GM12878 (cell line): Measurements from ENCODE around the gene IRF6. TPM values are rescaled to one million over a fixed set of nuclear protein-coding genes. Genes with fewer than 3 reads are reported as not detected.

Experiments used
- ATAC-seq: fragments of 200-7000 bp; cut with Tn5 transposase; 3 replicates; pipeline ENCODE4 v1.9.1; 2020; ENCODE audit warnings: mild to moderate bottlenecking, moderate library complexity
- BruUV-seq: library from RNA; stranded (reverse); fragments of 400-500 nt; replicated peaks from 2 replicates; lab custom pipeline; 2021; lab: Mats Ljungman, UMichigan
- CTCF ChIA-PET: fragments of 300-600 bp; sonication (Branson Sonifier 250); formaldehyde crosslinking; extraction: SDS; loops from one replicate; lab custom pipeline; 2021; ENCODE audit warnings: inconsistent platforms; lab: Yijun Ruan, JAX
- POLR2A ChIA-PET: fragments of 350-600 bp; formaldehyde crosslinking; extraction: SDS; loops from one replicate; lab custom pipeline; 2021; ENCODE audit warnings: inconsistent platforms; lab: Charles Lee
- RAD21 ChIA-PET: fragments of 300-600 bp; sonication (Branson Sonifier 250); formaldehyde crosslinking; loops from one replicate; lab custom pipeline; 2023; ENCODE audit warnings: antibody characterized with exemption; ENCODE audit not compliant: unreplicated experiment; lab: Charles Lee
- SMC1A ChIA-PET: fragments of 300-600 bp; sonication (Branson Sonifier 250); formaldehyde crosslinking; loops from one replicate; lab custom pipeline; 2023; ENCODE audit not compliant: unreplicated experiment, uncharacterized antibody; lab: Charles Lee
- DNase-seq: peaks from one replicate; pipeline ENCODE4 v3.0.0-alpha.2; 2011; ENCODE audit warnings: low read depth, low spot score
- FAIRE-seq: peaks from 3 replicates; lab custom pipeline; 2011; peaks lifted over from hg19 to GRCh38; lab: Jason Lieb, UNC
- H2AFZ ChIP-seq: 2 replicates; pipeline ENCODE4 v1.6.0; 2011; ENCODE audit warnings: low read depth, low read length, control low read depth; ENCODE audit not compliant: control insufficient read depth
- H3K27ac ChIP-seq: 2 replicates; pipeline ENCODE4 v1.5.1; 2011; ENCODE audit warnings: control low read depth; ENCODE audit not compliant: control insufficient read depth, insufficient read depth
- H3K27me3 ChIP-seq, 2 experiments: replicated peaks in 1 of 2; 2 replicates each; pipeline versions ENCODE4 v1.6.0 to v1.6.1; 2011; ENCODE audit warnings: low read length in 1 of 2; ENCODE audit not compliant: control insufficient read depth in 2 of 2, insufficient read depth in 2 of 2
- H3K36me3 ChIP-seq, 2 experiments: 2 replicates each; pipeline ENCODE4 v1.5.1; 2011; ENCODE audit warnings: low read length in 1 of 2; ENCODE audit not compliant: control insufficient read depth in 2 of 2, insufficient read depth in 2 of 2
- H3K4me1 ChIP-seq: 2 replicates; pipeline ENCODE4 v1.6.1; 2011; ENCODE audit warnings: mild to moderate bottlenecking, low read length, moderate library complexity, mixed read lengths; ENCODE audit not compliant: control insufficient read depth, insufficient read depth
- H3K4me2 ChIP-seq: 2 replicates; pipeline ENCODE4 v1.6.0; 2011; ENCODE audit warnings: control low read depth; ENCODE audit not compliant: control insufficient read depth, insufficient read depth
- H3K4me3 ChIP-seq: fragments of 200-600 bp; sonication (generic); 2 replicates; pipeline ENCODE4 v1.5.1; 2016
- H3K79me2 ChIP-seq: 2 replicates; pipeline ENCODE4 v1.6.0; 2011; ENCODE audit warnings: low read length; ENCODE audit not compliant: control insufficient read depth, insufficient read depth
- H3K9ac ChIP-seq: 2 replicates; pipeline ENCODE4 v1.8.0; 2011; ENCODE audit warnings: low read length, control low read depth, mixed read lengths; ENCODE audit not compliant: control insufficient read depth, insufficient read depth
- H3K9me3 ChIP-seq: replicated peaks from 3 replicates; pipeline ENCODE4 v1.5.1; 2011; ENCODE audit warnings: mild to moderate bottlenecking, low read length; ENCODE audit not compliant: control insufficient read depth, insufficient read depth
- H4K20me1 ChIP-seq: 2 replicates; pipeline ENCODE4 v1.6.0; 2011; ENCODE audit not compliant: control insufficient read depth, insufficient read depth
- BCL3 ChIP-seq: IDR thresholded peaks from 2 replicates; pipeline ENCODE4 v1.6.1; 2011; ENCODE audit warnings: borderline replicate concordance, low read depth, mild to moderate bottlenecking, moderate library complexity, low read length; ENCODE audit not compliant: insufficient read depth, poor library complexity, severe bottlenecking
- FOXM1 ChIP-seq: IDR thresholded peaks from 2 replicates; pipeline ENCODE4 v1.6.1; 2012; ENCODE audit warnings: low read depth, mild to moderate bottlenecking, inconsistent platforms, low read length, moderate library complexity
- IRF5 ChIP-seq: fragments of 450-650 bp; IDR thresholded peaks from 2 replicates; pipeline ENCODE4 v1.6.1; 2017; ENCODE audit warnings: borderline replicate concordance
- JUND ChIP-seq: IDR thresholded peaks from 2 replicates; pipeline ENCODE4 v1.6.1; 2012; ENCODE audit warnings: low read depth, mild to moderate bottlenecking, low read length, improper control_type of control experiment, moderate library complexity
- POLR2AphosphoS5 ChIP-seq: IDR thresholded peaks from 2 replicates; pipeline ENCODE4 v1.6.1; 2011; ENCODE audit warnings: mild to moderate bottlenecking, low read length, inconsistent platforms
- SREBF1 ChIP-seq: IDR thresholded peaks from 2 replicates; pipeline ENCODE4 v1.6.1; 2012; ENCODE audit warnings: mild to moderate bottlenecking, low read length
- SREBF2 ChIP-seq: IDR thresholded peaks from 2 replicates; pipeline ENCODE4 v1.6.1; 2012; ENCODE audit warnings: mild to moderate bottlenecking, low read length
- SUPT20H ChIP-seq: IDR thresholded peaks from 2 replicates; pipeline ENCODE4 v1.6.1; 2011; ENCODE audit warnings: low read depth, mild to moderate bottlenecking, low read length, moderate library complexity, borderline replicate concordance; ENCODE audit not compliant: control insufficient read depth
- TCF7 ChIP-seq: IDR thresholded peaks from 2 replicates; pipeline ENCODE4 v1.6.1; 2014; ENCODE audit warnings: antibody characterized with exemption, borderline replicate concordance
- ZBTB4 ChIP-seq: fragments of 450-650 bp; formaldehyde crosslinking; IDR thresholded peaks from 2 replicates; pipeline ENCODE4 v1.4.0; 2022; ENCODE audit warnings: mild to moderate bottlenecking, moderate library complexity
- WGBS: methylation state at CpG from one replicate; pipeline ENCODE4 v1.1.6; 2016; ENCODE audit warnings: low lambda C conversion rate; ENCODE audit not compliant: insufficient replicate concordance, insufficient coverage; ENCODE audit errors: missing lambda C conversion rate; 5-methylcytosine and 5-hydroxymethylcytosine counted together
- in situ Hi-C: fragments of 300-500 bp; cut with MboI; formaldehyde crosslinking; loops from 9 replicates; pipeline ENCODE4 v1.14.3; 2018; ENCODE audit warnings: mixed read lengths
- intact Hi-C: fragments of 100-400 bp; cut with micrococcal nuclease; formaldehyde crosslinking; loops from one replicate; pipeline ENCODE4 v1.14.2; 2022; ENCODE audit not compliant: unreplicated experiment
- polyA plus RNA-seq, 11 experiments: library from polyadenylated mRNA; depleted of rRNA in 4 of 11; unstranded in 6 of 11; stranded (reverse) in 5 of 11; fragments of >200 nt; fragmentation: Nextera tagmentation in 4 of 11; fragmentation: Illumina TruSeq in 1 of 11; extraction: Ambion mirVana in 4 of 11; extraction: Trizol in 1 of 11; gene quantifications; 1 replicate in 1 of 11; 2 replicates in 10 of 11; pipeline versions ENCODE4 v1.2.1 to v1.2.3, GENCODE V29; 2011 to 2016; ENCODE audit warnings: inconsistent platforms in 2 of 11, missing spikeins in 2 of 11, low read depth in 1 of 11
- total RNA-seq, 4 experiments: library from RNA; depleted of rRNA in 3 of 4; stranded (reverse); fragments of >200 nt in 3 of 4; fragmentation: Illumina TruSeq in 1 of 4; extraction: Trizol in 1 of 4; gene quantifications; 2 replicates each; pipeline versions ENCODE4 v1.2.1 to v1.2.3, GENCODE V29; 2013 to 2021

The IRF6 gene
- total and polyA plus RNA-seq, 10 of the 15 experiments (the other 5 are each of a cell fraction or from before 2014, with no cell fraction given) = 0.04 to 0.50 (median 0.09) TPM; not detected in 1

- TF ChIP-seq BCL3 (no peak), FOXM1 (no peak), IRF5 (no peak), SREBF2 (no peak), SUPT20H (no peak)
These were observed 3.2 kb downstream of the IRF6 start (continued) for GRCh38 chr1:209802780-209803152.

- Histone ChIP-seq H3K27me3 (peaks cover 0 to 6% of the 10 kb centered on the region in 2 experiments; a peak in 2 of 4 replicates), H3K9me3 (no peaks in the 10 kb centered on the region), H3K4me3 (no peak overlapping the region), H3K4me1 (no peaks in the 10 kb centered on the region), H3K36me3 (no peaks in the 10 kb centered on the region), H3K27ac (no peak overlapping the region), H4K20me1 (no peaks in the 10 kb centered on the region)
- DNase-seq (no peak), FAIRE-seq (no peak)
- intact Hi-C loops = no loop called here
- RAD21 ChIA-PET = no interaction called here
- in situ Hi-C loops = no loop called here
- 65% methylated on average over 4 of the region's 4 CpGs for WGBS
- TF ChIP-seq TCF7 (no peak), SREBF1 (no peak), JUND (no peak), POLR2AphosphoS5 (no peak), ZBTB4 (CRISPR knock-in tag) (no peak)
- TF ChIP-seq, all 136 proteins: peak for 0
- Histone ChIP-seq H3K9ac (no peak overlapping the region), H3K79me2 (no peaks in the 10 kb centered on the region), H3K4me2 (no peak overlapping the region), H2AFZ (no peak overlapping the region)
- BruUV-seq = no TSS peak
- ATAC-seq = no peak
- ChIA-PET POLR2A (interaction anchor here (1.2 kb wide), 1 partner anchor 15 kb away, joined by 3 read pairs; no protein-coding TSS in a partner anchor), SMC1A (interaction anchor here (1.1 to 1.2 kb wide), 2 partner anchors 11 to 21 kb away, joined by 3 read pairs; no protein-coding TSS in a partner anchor), CTCF (interaction anchor here (1.0 to 1.5 kb wide), 2 partner anchors 11 to 18 kb away, joined by 3 to 4 read pairs; no protein-coding TSS in a partner anchor)
These were observed 3.7 kb downstream of the IRF6 start for GRCh38 chr1:209802117-209802779.
